BLaER1 treated with 17β-estradiol and CSF1 and Interleukin-3, amounts not matched to agents 10 nM and 100 nM (cell line): Measurements from ENCODE around the gene RARS2.
"Not testable (repeated sequence)": the region's sequence is repeated elsewhere in the genome, so short reads cannot be mapped to it uniquely, and the experiment has no call there.

Experiments used
- H3K27ac ChIP-seq, 11 experiments: shearing (Covaris generic); formaldehyde crosslinking; 2 replicates each; pipeline ENCODE4 v1.8.1; 2022
- H3K27me3 ChIP-seq, 11 experiments: shearing (Covaris generic); formaldehyde crosslinking; 2 replicates each; pipeline ENCODE4 v1.8.1; 2022
- H3K36me3 ChIP-seq, 11 experiments: shearing (Covaris generic); formaldehyde crosslinking; 2 replicates each; pipeline ENCODE4 v1.8.1; 2022
- H3K4me1 ChIP-seq, 10 experiments: shearing (Covaris generic); formaldehyde crosslinking; 2 replicates each; pipeline ENCODE4 v1.8.1; 2022
- H3K4me2 ChIP-seq, 11 experiments: shearing (Covaris generic); formaldehyde crosslinking; 2 replicates each; pipeline ENCODE4 v1.8.1; 2022
- H3K4me3 ChIP-seq, 10 experiments: shearing (Covaris generic); formaldehyde crosslinking; 2 replicates each; pipeline ENCODE4 v1.8.1; 2022
- H3K9ac ChIP-seq, 11 experiments: shearing (Covaris generic); formaldehyde crosslinking; 2 replicates each; pipeline ENCODE4 v1.8.1; 2022
- H3K9me3 ChIP-seq, 11 experiments: shearing (Covaris generic); formaldehyde crosslinking; replicated peaks in 1 of 11; 2 replicates each; pipeline ENCODE4 v1.8.1; 2022
- H4K20me1 ChIP-seq, 11 experiments: shearing (Covaris generic); formaldehyde crosslinking; 2 replicates each; pipeline ENCODE4 v1.8.1; 2022
- Cebpa-rat ChIP-seq, 11 experiments: shearing (Covaris generic); IDR thresholded peaks; 2 replicates each; pipeline ENCODE4 v1.8.1; 2022

The RARS2 gene

GRCh38 chr6:87501809-87502572 lies 87.8 kb downstream of the RARS2 start:
- Histone ChIP-seq H3K4me2 (no peak overlapping the region), H3K4me3 (no peak overlapping the region), H3K27ac (no peak overlapping the region), H3K27me3 (no peaks in the 10 kb centered on the region), H3K9me3 (no peaks in the 10 kb centered on the region), H3K9ac (no peak overlapping the region), H3K36me3 (peaks cover 16 to 54% (median 33%) of the 10 kb centered on the region in 11 experiments; a peak in 16 of 22 replicates), H4K20me1 (no peaks in the 10 kb centered on the region), H3K4me1 (no peaks in the 10 kb centered on the region)
- no peak for TF ChIP-seq Cebpa-rat (IDR thresholded peaks at IDR 0.05)

- H3K9me3 ChIP-seq, result no peaks in the 10 kb centered on the region
- no peaks in the 10 kb centered on the region for H3K4me1 ChIP-seq
- H3K27me3 ChIP-seq, result no peaks in the 10 kb centered on the region
- H4K20me1 ChIP-seq, result no peaks in the 10 kb centered on the region
- peaks cover 3 to 33% (median 15%) of the 10 kb centered on the region in 11 experiments; a peak in 14 of 22 replicates for H3K36me3 ChIP-seq
- no peak overlapping the region for H3K4me3 ChIP-seq
- H3K9ac ChIP-seq, result no peak overlapping the region
- TF ChIP-seq Cebpa-rat (IDR thresholded peaks at IDR 0.05), result no peak
- no peak overlapping the region for H3K27ac ChIP-seq
- H3K4me2 ChIP-seq, result no peak overlapping the region
Measured at GRCh38 chr6:87498048-87498447, 91.7 kb downstream of the RARS2 start.

GRCh38 chr6:87494761-87495422 lies 94.9 kb downstream of the RARS2 start:
- no peak overlapping the region for H3K9ac ChIP-seq
- no peak for TF ChIP-seq Cebpa-rat (IDR thresholded peaks at IDR 0.05)
- no peaks in the 10 kb centered on the region for H3K27me3 ChIP-seq
- peaks cover 0 to 20% (median 0%) of the 10 kb centered on the region in 11 experiments; a peak in 5 of 22 replicates for H3K36me3 ChIP-seq
- no peaks in the 10 kb centered on the region for H3K9me3 ChIP-seq
- no peak overlapping the region for H3K4me2 ChIP-seq
- no peaks in the 10 kb centered on the region for H4K20me1 ChIP-seq
- H3K27ac ChIP-seq, result no peak overlapping the region
- no peak overlapping the region for H3K4me3 ChIP-seq
- H3K4me1 ChIP-seq, result no peaks in the 10 kb centered on the region

- H3K4me3 ChIP-seq, H3K4me2 ChIP-seq, H3K9me3 ChIP-seq, H4K20me1 ChIP-seq, H3K9ac ChIP-seq, H3K4me1 ChIP-seq, H3K27ac ChIP-seq, H3K27me3 ChIP-seq: not testable (repeated sequence)
- H3K36me3 ChIP-seq, result peaks cover 0 to 20% (median 0%) of the 10 kb centered on the region in 11 experiments; a peak in 6 of 22 replicates
Measured at GRCh38 chr6:87489326-87489725, 100.5 kb downstream of the RARS2 start.

- H3K4me3 ChIP-seq, result no peak overlapping the region
- no peak overlapping the region for H3K4me2 ChIP-seq
- no peaks in the 10 kb centered on the region for H4K20me1 ChIP-seq
- no peaks in the 10 kb centered on the region for H3K27me3 ChIP-seq
- H3K4me1 ChIP-seq, result peaks cover 0 to 15% (median 12%) of the 10 kb centered on the region in 10 experiments; a peak in 15 of 20 replicates
- H3K36me3 ChIP-seq, result peaks cover 0 to 19% (median 0%) of the 10 kb centered on the region in 11 experiments; a peak in 6 of 22 replicates
- TF ChIP-seq Cebpa-rat (IDR thresholded peaks at IDR 0.05), result no peak
- H3K9me3 ChIP-seq, result peaks cover 0 to 14% (median 0%) of the 10 kb centered on the region in 11 experiments; a peak in 6 of 22 replicates
- no peak overlapping the region for H3K9ac ChIP-seq
- H3K27ac ChIP-seq, result no peak overlapping the region
Measured at GRCh38 chr6:87487555-87487954, 102.2 kb downstream of the RARS2 start.

GRCh38 chr6:87484491-87484890 lies 105.3 kb downstream of the RARS2 start:
- H3K36me3 ChIP-seq, result peaks cover 0 to 13% (median 0%) of the 10 kb centered on the region in 11 experiments; a peak in 3 of 22 replicates
- no peak overlapping the region for H3K4me3 ChIP-seq
- no peaks in the 10 kb centered on the region for H4K20me1 ChIP-seq
- no peaks in the 10 kb centered on the region for H3K27me3 ChIP-seq
- H3K4me2 ChIP-seq, result no peak overlapping the region
- H3K9ac ChIP-seq, result no peak overlapping the region
- H3K27ac ChIP-seq, result no peak overlapping the region
- H3K9me3 ChIP-seq, result peaks cover 0 to 14% (median 0%) of the 10 kb centered on the region in 11 experiments; a peak in 6 of 22 replicates
- TF ChIP-seq Cebpa-rat (IDR thresholded peaks at IDR 0.05), result no peak
- H3K4me1 ChIP-seq, result peaks cover 5 to 27% (median 15%) of the 10 kb centered on the region in 10 experiments; a peak in 17 of 20 replicates

- Histone ChIP-seq H3K4me3 (no peak overlapping the region), H3K4me2 (peak overlapping the region in 10 of 11 experiments; percentile 29 to 66 (median 44); a peak in 15 of 22 replicates), H3K27ac (peak overlapping the region in 5 of 11 experiments; percentile 36 to 48 (median 38); a peak in 8 of 22 replicates), H4K20me1 (no peaks in the 10 kb centered on the region), H3K9me3 (peaks cover 0 to 15% (median 0%) of the 10 kb centered on the region in 11 experiments; a peak in 6 of 22 replicates), H3K27me3 (no peaks in the 10 kb centered on the region), H3K4me1 (peaks cover 5 to 27% (median 15%) of the 10 kb centered on the region in 10 experiments; a peak in 17 of 20 replicates), H3K36me3 (peaks cover 0 to 17% (median 0%) of the 10 kb centered on the region in 11 experiments; a peak in 4 of 22 replicates), H3K9ac (no peak overlapping the region)
- TF ChIP-seq Cebpa-rat (IDR thresholded peaks at IDR 0.05), result no peak
Measured at GRCh38 chr6:87483929-87484328, 105.9 kb downstream of the RARS2 start.

- H3K9ac ChIP-seq, result no peak overlapping the region
- H3K27me3 ChIP-seq, result no peaks in the 10 kb centered on the region
- H4K20me1 ChIP-seq, result no peaks in the 10 kb centered on the region
- no peak overlapping the region for H3K4me3 ChIP-seq
- peaks cover 0 to 33% (median 14%) of the 10 kb centered on the region in 11 experiments; a peak in 13 of 22 replicates for H3K36me3 ChIP-seq
- H3K4me2 ChIP-seq, result peak overlapping the region in 6 of 11 experiments; percentile 18 to 55 (median 35); a peak in 8 of 22 replicates
- H3K4me1 ChIP-seq, result peaks cover 5 to 27% (median 15%) of the 10 kb centered on the region in 10 experiments; a peak in 17 of 20 replicates
- H3K27ac ChIP-seq, result peak overlapping the region in 7 of 11 experiments; percentile 35 to 60 (median 44); a peak in 11 of 22 replicates
- TF ChIP-seq Cebpa-rat (IDR thresholded peaks at IDR 0.05), result no peak
- H3K9me3 ChIP-seq, result peaks cover 0 to 23% (median 0%) of the 10 kb centered on the region in 11 experiments; a peak in 6 of 22 replicates
Measured at GRCh38 chr6:87482366-87482765, 107.4 kb downstream of the RARS2 start.

GRCh38 chr6:87481931-87482330 lies 107.9 kb downstream of the RARS2 start:
- Histone ChIP-seq H3K4me2 (peak overlapping the region in 6 of 11 experiments; percentile 18 to 55 (median 35); a peak in 7 of 22 replicates), H3K9me3 (peaks cover 0 to 23% (median 0%) of the 10 kb centered on the region in 11 experiments; a peak in 6 of 22 replicates), H3K36me3 (peaks cover 0 to 34% (median 14%) of the 10 kb centered on the region in 11 experiments; a peak in 13 of 22 replicates), H3K9ac (no peak overlapping the region), H3K27ac (peak overlapping the region in 7 of 11 experiments; percentile 35 to 60 (median 44); a peak in 10 of 22 replicates), H3K4me3 (no peak overlapping the region), H4K20me1 (no peaks in the 10 kb centered on the region), H3K27me3 (no peaks in the 10 kb centered on the region), H3K4me1 (peaks cover 5 to 27% (median 15%) of the 10 kb centered on the region in 10 experiments; a peak in 17 of 20 replicates)
- peak in 1 of 11 experiments; percentile 22; a peak in 1 of 22 replicates for TF ChIP-seq Cebpa-rat (IDR thresholded peaks at IDR 0.05)
